NCI-H69 (cell line): ENCODE data around the gene MATCAP1.
A peak's percentile ranks its signal among the peaks of the same experiment; 100 is the strongest.

Experiments used
- DNase-seq: peaks from one replicate; lab custom pipeline; 2025; lab: John Stamatoyannopoulos, UW

MATCAP1 gene

DNA sequence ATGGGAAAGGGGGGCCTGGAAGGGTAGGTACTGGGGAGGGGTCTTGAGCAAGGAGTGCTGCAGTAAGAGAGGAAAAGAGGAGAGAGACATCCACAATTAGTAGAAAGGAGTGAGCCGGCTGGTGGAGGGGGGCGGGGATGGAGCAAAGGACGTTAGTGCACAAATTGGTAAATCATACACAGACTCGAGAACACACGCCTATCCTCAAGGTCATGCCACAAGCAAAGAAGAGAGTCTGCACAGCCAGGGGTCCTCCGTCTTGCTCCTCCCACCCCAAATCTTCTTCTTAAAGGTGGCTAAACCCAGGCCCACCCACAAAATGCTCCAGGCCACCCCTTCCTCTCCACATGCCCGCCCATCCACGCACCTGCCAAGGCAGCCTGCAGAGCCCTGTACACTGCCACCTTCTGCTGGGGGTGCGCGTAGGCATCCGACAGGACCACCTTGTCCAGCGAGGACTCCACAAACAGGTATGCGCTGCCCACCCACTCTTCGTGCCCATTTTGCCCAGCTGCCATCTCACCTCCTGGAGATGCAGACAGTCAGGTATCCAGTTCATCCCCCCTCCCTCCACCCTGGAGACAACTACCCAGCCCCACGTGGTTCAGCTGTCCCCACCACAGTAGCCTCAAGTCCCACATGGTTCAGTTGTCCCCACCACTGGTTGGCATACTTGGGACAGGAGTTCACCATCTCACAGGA is 27.5 kb downstream of the MATCAP1 start:
- DNase-seq = no peak

DNA sequence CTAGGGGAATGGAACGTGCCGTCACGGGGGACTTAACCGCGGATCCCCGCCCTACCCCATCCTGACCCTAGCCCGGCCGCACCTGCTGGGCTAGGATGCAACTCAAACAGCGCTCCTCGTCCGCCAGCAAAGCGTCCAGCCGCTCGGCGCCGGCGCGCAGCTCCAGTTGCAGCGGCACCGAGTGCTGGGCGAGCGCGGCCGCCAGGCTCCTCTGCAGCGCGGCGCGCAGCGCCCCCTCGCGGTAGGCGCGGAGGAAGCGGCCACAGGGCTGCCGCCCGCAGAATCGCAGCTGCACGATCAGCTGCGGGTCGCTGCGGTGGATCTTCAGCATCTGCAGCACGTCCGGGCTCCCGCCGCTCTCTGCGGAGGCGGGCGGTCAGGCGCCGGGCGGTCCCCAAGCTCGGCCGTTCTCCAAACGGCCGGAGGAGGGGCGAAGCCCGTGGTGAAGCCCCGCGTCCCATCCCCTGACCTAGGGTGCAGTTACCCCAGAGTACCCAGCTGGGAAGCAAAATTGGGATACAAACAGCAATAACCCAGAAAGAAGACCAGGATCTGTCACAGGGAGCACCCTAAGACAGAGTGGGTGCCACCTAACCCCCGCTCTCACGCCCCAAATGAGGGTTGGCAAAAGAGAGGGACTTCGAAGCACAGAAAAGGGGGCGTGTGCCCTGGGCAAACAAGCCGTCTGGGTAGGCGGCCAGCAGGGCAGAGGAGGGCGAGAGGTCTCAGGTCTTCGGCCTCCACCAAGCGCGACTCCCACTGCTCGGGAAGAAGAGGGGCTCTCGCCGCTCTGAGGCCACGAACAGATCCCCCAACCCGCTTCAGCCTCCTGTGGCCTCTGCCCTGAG is 28.2 kb downstream of the MATCAP1 start:
- peak; percentile 78 for DNase-seq

DNA sequence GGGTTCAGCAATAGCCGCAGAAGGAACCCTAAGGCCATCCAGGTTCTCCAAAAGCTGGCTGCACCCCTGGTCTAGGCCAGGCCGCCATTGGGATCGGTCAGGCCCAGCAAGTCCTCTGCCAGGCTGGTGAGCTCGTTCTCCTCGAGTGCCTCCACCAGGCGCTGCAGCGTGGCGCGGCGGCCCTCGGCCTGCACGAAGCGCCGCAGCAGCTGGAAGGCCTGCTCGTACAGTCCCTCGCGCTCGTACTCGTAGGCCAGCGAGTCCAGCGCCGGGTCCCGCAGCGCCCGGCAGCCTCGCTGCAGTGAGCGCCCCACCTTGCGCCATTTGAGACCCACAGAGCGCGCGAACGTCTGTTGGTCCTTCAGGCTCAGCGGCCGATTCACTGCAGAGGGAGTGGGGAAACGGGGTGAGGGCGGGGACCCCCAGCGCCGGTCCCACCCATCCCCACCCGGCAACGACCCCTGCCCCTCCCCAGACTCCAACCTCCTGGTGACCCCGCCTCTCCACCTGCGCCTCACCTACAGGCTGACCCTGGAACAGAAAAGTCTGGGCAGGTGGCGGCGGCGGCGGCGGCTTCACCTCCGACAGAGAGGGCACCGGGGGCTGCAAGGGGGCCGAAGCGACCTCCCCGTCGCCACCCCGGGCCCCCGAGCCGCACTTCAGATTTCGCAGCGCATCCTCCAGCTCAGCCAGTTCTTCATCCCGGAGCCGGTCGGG is 29.0 kb downstream of the MATCAP1 start:
- DNase-seq = peak; percentile 27

DNA sequence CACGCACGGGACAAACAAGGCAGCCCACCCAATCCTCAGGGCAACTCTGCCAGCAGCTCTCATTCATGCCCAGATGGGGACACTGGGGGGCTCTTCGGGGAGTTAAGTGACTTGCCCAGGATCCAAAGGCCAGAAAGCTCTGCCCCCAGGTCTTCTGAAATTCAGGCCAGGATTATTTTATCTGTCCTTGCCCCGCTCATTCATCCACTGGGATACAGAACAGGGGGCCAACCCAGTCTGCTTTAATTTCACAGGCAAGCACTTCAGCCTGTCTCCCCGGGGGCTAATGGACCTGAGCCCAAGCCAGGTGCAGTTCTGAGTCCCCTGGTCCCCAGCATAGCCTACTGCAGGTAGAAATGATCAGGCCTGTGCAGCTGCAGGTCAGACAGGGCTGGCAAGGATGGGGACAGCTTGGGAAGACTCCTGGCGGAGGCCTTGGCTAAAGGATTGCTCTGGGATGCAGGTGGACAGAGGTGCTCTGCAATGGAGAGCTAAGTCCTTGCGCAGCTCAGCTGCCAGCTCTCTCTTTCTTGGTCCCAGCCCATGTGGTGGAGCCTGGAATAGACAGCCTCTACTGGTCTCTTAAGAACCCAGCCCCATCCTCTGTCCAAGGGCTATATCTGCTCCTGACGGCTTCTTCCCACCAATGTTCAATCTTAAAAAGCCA is 32.2 kb downstream of the MATCAP1 start:
- peak; percentile 3 for DNase-seq

DNA sequence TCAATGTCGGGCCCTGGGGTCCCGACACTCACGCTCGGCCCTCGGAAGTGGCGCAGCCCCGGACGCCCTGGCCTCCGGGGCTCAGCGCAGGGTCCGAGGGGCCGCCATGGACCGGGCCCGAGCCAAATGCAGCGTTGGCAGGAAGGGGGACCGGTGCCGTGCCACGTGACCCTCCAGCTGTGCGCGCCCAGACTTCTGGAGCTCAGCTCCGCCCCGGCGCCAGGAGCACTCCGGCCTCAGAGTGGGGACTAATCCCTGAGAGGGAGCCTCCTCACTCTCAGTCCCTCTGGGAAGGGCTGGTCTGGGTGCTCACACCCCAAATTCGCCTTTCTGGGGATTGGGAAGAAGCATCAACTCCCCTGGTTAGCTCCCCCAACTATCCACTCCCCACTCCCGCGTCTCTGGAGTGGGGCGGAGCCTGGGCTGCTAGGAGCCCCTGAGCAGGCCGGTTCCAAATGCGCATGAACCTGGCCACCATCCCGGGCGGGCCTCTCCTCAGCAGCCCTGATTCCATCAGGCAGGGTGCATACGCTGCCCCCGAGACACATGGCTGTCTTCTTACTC is 32.8 kb downstream of the MATCAP1 start, which contains the start of gene B3GNT9:
Gene B3GNT9, minus strand, starts transcription at position 166 of the 564 bp plus-strand sequence. CDS start 513 bp downstream, outside the sequence.
- peak; percentile 69 for DNase-seq

DNA sequence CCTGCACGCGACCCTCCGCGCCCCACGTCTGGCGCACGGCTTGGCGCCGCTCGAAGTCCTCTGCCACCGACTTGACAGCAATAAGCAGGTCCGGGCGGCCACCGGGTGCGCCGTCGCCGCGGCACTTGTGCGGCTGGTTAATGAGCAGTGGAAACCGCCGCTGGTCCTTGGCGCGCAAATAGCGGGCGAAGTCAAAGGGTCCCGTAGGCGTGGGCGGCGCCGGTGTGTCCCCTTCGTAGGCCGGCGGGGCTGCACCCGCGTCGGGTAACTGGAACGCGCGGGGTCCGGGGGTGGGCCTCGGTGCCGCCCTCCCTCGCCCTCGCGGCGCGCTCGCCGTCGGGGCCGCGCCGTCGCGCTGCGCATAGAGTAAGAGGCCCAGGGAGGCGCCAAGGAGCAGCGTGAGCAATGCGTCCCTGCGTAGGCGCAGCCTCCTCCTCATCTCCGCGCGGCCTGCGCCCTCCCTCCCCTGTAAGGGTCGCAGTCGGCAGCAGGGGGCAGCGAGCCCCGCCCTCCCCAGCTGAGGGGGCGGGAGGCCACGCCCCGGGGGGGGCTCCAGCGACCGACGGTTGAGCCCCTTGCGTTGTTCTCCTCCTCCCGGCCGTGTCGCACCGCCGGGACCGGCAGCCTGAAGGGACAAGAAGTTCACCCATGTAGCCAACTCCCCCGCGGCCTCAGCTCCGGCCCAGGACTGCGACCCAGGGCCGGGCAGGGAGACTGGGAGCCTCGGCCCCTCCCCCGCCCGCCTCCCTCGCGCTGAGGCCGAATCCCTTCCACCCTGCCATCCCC is 33.5 kb downstream of the MATCAP1 start:
- peak; percentile 66 for DNase-seq

DNA sequence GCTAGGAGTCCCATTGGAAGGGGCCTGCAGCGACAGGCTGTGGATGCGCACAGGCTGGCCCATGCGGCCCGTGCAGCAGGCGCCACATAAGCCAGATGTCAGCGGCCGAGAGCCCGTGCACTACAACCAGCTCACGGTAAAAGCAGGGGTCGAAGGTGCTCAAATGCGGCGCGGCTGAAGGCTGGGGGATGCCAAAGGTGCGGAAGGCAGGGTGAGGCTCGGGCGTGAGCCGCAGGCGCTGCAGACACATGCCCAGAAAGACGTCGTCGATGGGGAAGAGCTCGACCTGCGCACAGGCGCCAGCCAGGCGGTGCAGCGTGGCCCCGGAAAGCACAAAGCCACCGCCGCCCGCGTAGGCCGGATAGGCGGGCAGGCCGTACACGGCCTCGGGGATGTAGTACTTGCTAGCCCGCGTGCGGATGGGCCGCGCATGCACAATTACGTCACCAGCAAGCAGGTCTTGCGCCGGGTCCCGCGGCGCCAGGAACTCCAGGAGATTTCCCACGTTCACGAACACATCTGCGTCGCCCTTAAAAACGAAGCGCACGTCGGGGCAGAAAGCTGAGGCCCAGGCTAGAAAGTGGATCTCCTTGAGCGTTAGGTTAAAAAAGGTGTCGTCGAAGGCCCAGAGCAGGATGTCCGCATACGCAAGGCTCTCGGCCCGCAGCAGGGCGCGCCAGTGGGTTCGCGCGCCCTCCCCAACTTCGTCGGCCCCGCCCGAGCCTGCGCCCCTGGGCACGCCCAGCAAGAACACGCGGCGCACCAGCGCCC is 34.3 kb downstream of the MATCAP1 start:
- no peak for DNase-seq

DNA sequence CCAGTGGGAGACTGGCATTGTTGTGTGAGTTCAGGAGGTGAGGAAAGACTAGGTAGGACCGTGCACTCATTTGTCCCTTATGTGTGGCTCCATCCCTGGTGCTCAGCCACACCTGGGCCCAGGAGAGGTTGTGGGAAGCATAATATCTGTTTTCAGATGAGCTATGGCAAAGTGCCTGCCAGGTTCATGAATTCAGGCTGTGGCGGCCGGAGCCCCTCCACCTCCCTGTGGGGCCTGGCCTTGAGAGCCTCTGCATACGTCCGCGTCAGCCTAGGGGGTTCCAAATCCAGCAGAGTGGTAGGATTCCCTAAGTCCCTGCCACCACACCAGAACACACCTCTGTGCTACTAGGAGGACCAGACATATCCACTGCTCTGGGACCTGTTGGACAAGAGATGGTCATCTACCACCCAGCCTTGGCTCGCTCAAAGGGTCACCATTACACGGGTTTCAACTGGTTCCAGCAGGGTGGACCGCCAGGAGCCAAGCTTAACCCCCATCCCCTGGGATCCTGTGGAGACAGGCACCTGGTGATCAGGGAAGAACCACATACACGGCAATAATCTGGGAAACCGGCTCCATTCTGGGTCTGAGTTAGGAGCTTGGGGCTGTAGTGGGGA is 35.0 kb downstream of the MATCAP1 start:
- DNase-seq = no peak

DNA sequence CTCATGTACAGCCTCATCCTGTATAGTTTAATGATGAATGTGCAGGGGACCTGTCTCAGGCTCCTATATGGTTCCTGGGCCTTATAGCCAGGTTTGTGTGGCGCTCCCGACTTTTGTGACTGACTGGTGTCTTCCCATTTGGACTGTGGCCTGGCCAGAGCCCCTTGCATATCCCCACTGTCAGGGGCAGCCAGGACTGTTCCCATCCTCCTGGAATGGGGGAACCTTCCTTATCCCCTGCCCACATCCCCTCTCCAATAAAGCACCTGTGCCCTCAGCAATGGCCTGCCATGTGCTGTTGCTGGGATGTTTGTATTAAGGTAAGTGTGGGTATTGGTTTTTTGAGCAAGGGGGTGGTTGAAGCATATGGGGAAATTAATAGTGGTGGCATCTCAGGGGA is 35.5 kb downstream of the MATCAP1 start:
- DNase-seq = no peak

DNA sequence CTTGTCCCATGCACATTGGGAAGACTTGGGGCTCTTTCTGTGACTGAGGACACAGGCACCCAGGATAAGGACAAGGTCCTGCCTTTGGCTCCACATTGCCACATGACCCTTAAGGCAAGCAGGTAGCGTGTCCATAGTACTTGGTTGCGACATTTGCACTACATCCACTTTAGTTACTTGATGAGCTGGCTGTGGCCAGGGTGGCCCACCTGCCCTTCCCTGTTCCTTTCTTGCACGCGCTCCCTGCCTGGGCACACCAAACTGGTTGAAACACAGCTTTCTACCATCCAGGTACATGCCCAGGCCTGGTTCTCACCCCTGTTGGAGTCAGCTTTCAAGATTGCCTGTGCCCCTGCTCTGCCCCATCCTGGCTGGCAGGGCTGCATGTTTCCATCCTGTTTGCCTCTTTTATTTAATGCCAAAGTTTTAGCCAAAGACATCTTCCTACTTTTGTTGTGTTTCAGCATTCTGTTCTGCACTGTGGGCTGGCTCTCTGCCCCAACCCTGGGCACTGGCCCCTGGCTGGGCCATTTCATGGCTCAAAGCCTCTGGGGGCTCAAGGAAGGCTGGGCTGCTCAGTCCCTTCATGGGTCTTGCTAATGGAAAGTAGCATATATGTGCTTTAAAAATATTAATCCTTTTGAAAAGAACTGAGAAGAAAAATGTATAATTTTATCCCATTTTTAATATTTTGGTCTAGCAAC is 36.2 kb downstream of the MATCAP1 start:
- no peak for DNase-seq

DNA sequence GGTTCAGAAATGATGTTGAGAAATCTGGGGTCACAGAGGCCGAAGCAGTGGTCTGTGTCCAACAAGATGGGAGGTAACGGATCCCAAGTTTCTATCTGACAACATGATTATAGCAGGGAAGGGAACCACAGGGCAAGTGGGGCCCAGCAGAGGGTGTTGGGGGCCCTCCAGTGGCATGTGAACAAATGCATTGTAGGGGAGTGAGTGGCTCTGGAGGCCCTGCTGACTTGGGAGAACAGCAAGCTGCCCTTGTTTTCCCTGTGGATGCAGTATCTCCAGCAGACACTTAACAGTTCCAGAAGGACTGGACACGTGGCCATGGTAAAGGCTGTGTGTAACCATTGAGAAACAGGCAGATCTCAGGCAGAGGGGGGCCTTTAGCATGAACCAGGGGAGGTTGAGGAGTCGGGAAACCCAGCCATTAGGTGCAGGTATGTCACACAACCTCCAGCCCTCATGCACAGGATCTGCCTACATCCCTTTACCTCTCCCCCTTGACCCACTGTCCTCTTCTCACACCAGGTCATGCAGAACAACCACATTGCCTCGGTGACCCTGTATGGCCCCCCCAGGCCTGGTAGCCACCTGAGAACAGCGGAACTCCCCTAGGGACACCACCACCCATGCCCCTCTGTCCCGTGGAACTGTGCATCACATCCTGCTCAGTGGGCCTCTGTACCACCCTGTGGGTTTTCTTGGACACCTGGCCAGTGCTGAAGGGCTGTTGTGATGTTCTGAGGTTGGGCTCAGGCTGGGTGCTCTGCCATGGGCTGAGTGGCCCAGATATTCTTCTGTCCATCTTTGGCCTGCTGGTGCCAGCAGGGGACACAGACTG is 37.0 kb downstream of the MATCAP1 start:
- no peak for DNase-seq

DNA sequence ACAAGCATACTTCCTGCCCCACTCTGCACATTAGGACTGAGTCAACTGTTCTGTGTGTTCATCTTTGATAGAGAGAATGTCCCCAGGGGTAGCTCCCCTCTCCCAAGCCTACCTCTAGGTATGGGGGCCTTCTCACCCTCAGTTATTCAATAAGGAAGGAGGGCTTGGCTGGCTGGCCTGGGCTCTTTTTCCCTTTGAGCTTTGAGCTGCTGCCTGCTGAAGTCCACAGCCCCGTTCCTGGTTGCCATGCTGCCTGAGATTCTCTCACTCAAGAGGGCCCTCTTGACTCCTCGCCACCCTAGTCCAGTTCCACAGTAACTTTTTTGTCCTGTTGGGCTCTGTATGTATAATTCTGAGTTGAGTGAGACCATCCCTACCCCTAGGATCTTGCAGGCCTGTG is 38.0 kb downstream of the MATCAP1 start:
- no peak for DNase-seq

DNA sequence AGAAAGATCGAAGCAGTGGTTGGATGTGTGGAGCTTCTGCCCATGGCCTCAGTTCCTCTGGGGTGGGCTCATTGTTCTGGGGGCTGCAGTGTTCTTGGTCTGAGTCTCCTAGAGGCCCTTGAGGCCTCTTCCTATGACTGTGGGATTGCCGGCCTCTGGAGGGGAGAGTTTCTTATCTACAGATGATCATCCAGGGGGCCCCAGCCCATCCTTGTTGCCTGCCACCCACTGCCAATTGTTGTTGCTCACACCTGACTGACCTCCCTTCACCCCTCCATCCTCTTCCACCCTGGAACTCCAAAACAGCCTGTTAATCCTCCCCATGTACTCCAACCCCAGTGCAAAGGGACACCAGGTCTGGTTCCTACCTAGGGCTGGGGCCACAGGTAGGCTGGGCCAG is 38.8 kb downstream of the MATCAP1 start:
- DNase-seq = no peak

DNA sequence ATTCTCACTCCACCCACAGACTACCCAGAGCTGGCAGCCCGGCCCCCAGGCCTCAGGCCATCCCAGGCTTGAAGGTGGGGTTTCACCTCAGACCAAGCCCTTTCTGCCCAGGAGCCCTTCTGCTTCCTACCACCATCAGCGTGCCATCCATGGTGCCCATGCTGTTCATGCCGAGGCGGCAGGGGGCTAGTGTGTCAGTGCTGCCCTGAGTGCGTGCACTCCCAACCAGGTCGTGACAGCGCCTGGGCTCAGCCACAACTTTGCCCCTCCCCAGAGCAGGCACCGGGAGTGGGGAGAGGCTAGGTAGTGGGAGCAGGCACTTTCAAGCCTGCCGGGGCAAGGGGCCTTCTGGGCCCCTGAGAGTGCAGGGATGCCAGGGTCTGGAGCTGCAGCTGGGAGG is 41.4 kb downstream of the MATCAP1 start:
- no peak for DNase-seq

DNA sequence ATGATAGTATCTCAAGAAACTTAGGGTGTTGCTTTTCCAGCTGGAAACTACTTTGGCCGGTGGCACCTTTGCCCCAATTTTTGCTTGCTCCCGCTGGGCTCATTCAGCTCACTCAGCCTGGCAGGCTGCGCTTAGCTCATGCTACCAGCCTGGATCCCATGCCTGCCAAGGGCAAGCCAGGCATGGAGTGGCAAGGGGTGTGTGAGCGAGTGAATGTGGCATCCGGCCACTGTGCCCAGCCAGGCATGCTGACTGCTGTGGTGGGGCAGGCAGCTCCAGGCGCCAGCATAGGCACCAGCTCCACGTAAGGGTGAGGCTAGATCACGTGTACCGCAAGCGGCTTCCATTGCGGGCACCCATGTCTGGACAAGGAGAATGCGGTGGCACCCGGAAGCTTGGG is 42.4 kb downstream of the MATCAP1 start:
- no peak for DNase-seq

DNA sequence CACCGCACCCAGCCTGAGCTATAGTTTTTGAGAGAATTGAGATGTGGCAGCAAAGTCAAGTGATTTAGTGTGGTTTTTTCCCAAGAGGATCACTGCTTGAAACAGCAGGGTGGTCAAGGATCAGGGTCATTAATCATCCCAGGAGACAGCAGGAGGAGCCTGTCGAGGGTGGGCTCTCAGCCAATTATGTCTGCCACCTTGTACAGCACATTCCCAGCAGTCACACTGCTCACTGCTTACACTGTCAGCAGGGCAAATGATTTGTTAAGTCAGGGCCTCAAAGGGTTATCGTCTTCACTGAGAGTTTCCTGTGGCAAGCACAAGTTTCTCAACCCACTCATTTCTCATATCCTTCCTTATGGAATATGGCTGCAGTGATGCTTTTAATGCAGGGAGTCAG is 46.2 kb downstream of the MATCAP1 start:
- DNase-seq = peak; percentile 11

DNA sequence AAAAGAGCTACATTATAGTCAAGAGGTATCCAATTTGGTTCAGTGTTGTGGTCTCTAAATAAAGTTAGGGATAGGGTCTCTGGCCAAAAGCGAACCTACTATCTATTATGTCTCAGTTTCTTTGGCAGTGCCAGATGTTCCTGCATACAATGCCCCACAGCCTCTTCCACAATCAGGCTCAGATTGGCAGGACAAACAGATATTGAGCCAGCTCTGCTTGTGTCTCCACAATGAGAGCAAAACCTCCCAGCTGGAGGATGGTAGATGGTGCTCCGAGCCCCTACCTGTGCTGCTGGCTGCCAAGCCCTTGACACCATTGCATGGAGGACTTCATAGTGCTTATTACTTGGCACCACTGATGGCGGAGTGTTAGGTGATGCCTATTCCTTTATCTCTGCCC is 54.3 kb downstream of the MATCAP1 start:
- DNase-seq = no peak

DNA sequence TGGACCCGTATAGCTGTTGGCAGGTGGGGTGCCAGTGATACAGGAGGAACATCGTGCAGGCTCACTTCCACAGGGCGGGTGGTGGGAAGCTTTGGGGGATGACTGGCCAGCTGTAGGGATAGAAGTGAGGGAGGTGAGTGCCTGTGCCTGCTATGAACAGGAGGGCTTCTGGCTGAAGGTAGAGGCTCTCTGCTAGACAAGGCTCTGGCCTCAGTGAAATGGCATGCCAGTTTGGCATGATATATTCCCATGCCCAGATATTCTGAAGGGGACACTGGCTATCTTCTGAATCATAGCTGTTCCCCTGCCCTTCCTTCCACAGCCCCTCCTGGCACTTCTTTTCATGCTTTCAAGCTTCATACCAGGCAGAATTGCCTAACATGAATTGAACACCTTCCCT is 54.9 kb downstream of the MATCAP1 start:
- no peak for DNase-seq
